Psoas muscle (tissue), 8 donors: Measurements from ENCODE around the gene FRAS1. TPM values are rescaled to one million over a fixed set of nuclear protein-coding genes. Genes with fewer than 3 reads are reported as not detected.

ENCODE experiments used
- ATAC-seq, 4 donors: fragments of 200-7000 bp; cut with Tn5 transposase; one replicate each; pipeline ENCODE4 v1.9.1; 2020; ENCODE audit warnings: moderate library complexity in 3 of 4, mild to moderate bottlenecking in 2 of 4
- DNase-seq, 2 donors: peaks; one replicate each; pipeline ENCODE4 v3.0.0-alpha.2; 2020
- H3K27ac ChIP-seq: fragments of 200-600 bp; one replicate; pipeline ENCODE4 v1.8.0; 2022
- H3K27me3 ChIP-seq, 3 donors: fragments of 200-600 bp in 1 of 3; one replicate each; pipeline versions ENCODE4 v1.6.1 to v1.8.0; 2013 to 2022; ENCODE audit warnings: low read length in 2 of 3, mild to moderate bottlenecking in 2 of 3, moderate library complexity in 1 of 3; ENCODE audit not compliant: insufficient read depth in 3 of 3
- H3K36me3 ChIP-seq, 2 donors: fragments of 200-600 bp in 1 of 2; one replicate each; pipeline versions ENCODE4 v1.6.1 to v1.8.0; 2013 to 2022; ENCODE audit warnings: low read depth in 1 of 2, mild to moderate bottlenecking in 1 of 2, moderate library complexity in 1 of 2; ENCODE audit not compliant: insufficient read depth in 1 of 2
- H3K4me1 ChIP-seq: fragments of 200-600 bp; one replicate; pipeline ENCODE4 v1.8.0; 2022
- H3K4me3 ChIP-seq: fragments of 200-600 bp; one replicate; pipeline ENCODE4 v1.8.0; 2022; ENCODE audit warnings: mild to moderate bottlenecking
- H3K9me3 ChIP-seq: fragments of 200-600 bp; one replicate; pipeline ENCODE4 v1.8.0; 2022
- CTCF ChIP-seq: fragments of 200-600 bp; IDR thresholded peaks from one replicate; pipeline ENCODE4 v1.8.0; 2022; ENCODE audit warnings: antibody characterized with exemption
- WGBS, 3 donors: extraction: QIAGEN DNeasy Blood & Tissue Kit; methylation state at CpG; one replicate each; pipeline versions ENCODE4 v1.1.6 to v1.1.7; 2013; 5-methylcytosine and 5-hydroxymethylcytosine counted together
- intact Hi-C, 2 donors: fragments of 100-400 bp; cut with DNase I; formaldehyde crosslinking; loops; one replicate each; pipeline versions ENCODE4 v1.11.0 to v1.14.2; 2022
- polyA plus RNA-seq, 3 donors: library from polyadenylated mRNA; stranded (reverse); fragments of 200-250 nt; gene quantifications; one replicate each; pipeline ENCODE4 v1.2.3, GENCODE V29; 2013
- total RNA-seq, 4 donors: library from RNA; stranded (reverse); fragmentation: NEBNext Ultra II Directional in 2 of 4; extraction: Animal tissue kit (Norgen Biotek cat#: 25700) in 2 of 4; gene quantifications; one replicate each; pipeline versions ENCODE4 v1.2.1 to v1.2.4, GENCODE V29; 2021 to 2023
- donor health status: healthy with polysubstance abuse.
- donor health status: DM: no; HTN: no; CAD: no; lungs with moderate emphysema.
- donor health status: Bipolar disorder and iron deficiency.
- donor health status: healthy.
- donor health status: DM: yes; HTN: yes; CAD: no.
- donor health status: DM: no; HTN: no; CAD: no.
- donor health status: DM: no; HTN: no; CAD: no.
- donor health status: DM: yes; HTN: yes; CAD: no.

FRAS1 gene
- total and polyA plus RNA-seq, 7 donors: 0.08 to 3.0 (median 0.42) TPM

DNA sequence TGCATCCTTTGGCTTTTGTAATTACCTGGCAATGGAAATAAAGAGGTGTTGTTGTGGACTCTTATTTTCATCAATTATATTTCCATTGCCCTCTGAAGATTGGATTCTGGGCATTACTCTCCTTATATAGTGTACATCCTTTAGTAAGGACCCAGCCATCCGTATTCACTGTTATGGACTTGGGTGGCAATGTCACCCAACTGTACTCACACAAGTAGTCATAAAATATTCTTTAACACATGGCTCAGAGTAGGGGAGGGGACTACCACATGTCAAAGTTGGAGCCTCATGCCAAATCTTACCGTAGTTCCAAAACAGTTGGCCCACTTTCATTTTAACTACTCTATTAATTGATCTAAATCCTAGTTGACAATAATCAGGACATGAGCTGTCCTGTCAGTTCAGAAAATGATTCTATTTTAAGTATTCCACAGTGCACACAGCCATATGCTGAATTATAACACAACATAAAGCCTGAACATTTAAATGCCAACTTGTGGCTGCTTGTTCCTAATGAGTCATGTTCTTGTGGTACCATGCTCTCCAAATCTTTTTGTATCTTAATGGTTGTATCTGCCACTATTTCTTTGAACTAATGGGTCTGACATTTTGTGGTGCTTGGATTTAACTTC, 4.9 kb downstream of the FRAS1 start:
- no peaks in the 10 kb centered on the region for H3K9me3 ChIP-seq
- no peak overlapping the region for H3K27ac ChIP-seq
- intact Hi-C loops: no loop called here
- H3K4me1 ChIP-seq: peaks cover 4% of the 10 kb centered on the region
- TF ChIP-seq CTCF: no peak
- DNase-seq (no peak), ATAC-seq (no peak)
- H3K27me3 ChIP-seq: no peaks in the 10 kb centered on the region
- no peaks in the 10 kb centered on the region for H3K36me3 ChIP-seq
- WGBS, 3 donors: 24 to 49% (median 48%) methylated on average over 2 of the region's 2 CpGs
- H3K4me3 ChIP-seq: no peak overlapping the region

DNA sequence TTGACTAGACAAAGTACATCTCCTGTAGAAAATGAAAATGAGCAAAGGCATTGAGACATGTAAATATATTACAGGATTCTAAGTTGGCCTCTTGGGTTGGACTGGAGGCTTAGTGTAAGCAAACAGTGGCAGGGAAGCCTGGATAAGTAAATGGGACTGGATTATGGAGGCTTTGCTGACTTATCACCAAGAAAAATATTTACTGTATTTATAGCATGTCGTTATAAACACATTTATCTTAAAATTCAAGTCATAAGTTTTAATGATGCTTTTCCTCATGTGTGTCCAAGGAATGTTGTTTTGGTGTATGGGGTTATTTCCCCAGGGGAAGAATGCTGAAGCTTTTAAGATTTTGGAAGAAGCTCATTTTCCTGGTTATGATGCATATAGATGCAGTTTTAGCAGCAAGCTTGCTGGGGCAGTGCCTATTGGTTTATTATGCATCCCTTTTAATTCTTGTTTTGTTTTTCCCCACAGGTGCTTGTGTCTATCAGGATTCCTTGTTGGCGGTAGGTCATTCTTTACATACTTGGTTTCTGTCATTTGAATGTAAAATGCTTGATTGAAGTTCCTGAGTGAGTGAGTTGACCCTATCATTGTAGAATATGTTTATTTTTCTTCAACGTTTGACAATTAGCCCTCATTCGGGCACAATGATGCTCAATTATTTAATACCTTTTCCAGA, 8.5 kb downstream of the FRAS1 start:
- no peaks in the 10 kb centered on the region for H3K36me3 ChIP-seq
- no peak for ATAC-seq
- WGBS, 3 donors: 44 to 59% (median 53%) methylated on average over 4 of the region's 4 CpGs
- no peak for TF ChIP-seq CTCF
- intact Hi-C loops: no loop called here
- peaks cover 9% of the 10 kb centered on the region for H3K4me1 ChIP-seq
- DNase-seq: no peak
- no peaks in the 10 kb centered on the region for H3K27me3 ChIP-seq
- no peak overlapping the region for H3K4me3 ChIP-seq
- no peak overlapping the region for H3K27ac ChIP-seq
- H3K9me3 ChIP-seq: no peaks in the 10 kb centered on the region

GRCh38 chr4:78068481-78068880, 11.4 kb downstream of the FRAS1 start:
- WGBS, 3 donors: 16 to 88% (median 38%) methylated on average over 1 of the region's 1 CpG
- H3K36me3 ChIP-seq: no peaks in the 10 kb centered on the region
- H3K4me3 ChIP-seq: no peak overlapping the region
- H3K4me1 ChIP-seq: peaks cover 9% of the 10 kb centered on the region
- no peaks in the 10 kb centered on the region for H3K9me3 ChIP-seq
- ATAC-seq (no peak), DNase-seq (no peak)
- intact Hi-C loops: no loop called here
- H3K27ac ChIP-seq: no peak overlapping the region
- TF ChIP-seq CTCF: no peak
- H3K27me3 ChIP-seq: no peaks in the 10 kb centered on the region

DNA sequence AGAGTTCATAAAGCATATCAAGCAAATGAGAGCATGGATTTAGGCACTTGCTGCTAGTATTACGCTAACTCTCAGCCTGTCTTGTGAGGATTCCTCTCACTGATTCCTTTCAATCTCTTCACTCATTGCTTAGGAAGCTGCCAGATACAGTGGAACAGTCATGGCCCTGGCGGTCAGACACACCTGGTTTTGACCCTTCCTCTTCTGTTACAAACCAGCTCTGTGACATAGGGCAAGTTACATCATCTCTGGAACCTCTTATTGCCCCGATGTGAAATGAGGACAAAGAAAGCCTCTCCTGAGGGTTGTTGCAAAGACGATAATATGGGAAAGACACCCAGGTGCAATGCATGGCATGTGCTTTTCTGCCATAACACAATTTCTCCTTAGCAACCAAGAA, 12.2 kb downstream of the FRAS1 start:
- 28 to 42% (median 31%) methylated on average over 4 of the region's 4 CpGs for WGBS, 3 donors
- H3K9me3 ChIP-seq: no peaks in the 10 kb centered on the region
- H3K27ac ChIP-seq: peak overlapping the region; percentile 70
- H3K4me3 ChIP-seq: peak overlapping the region; percentile 17
- ATAC-seq (peak; percentile 62 to 83 (median 72)), DNase-seq (no peak)
- intact Hi-C loops: no loop called here
- no peaks in the 10 kb centered on the region for H3K36me3 ChIP-seq
- H3K27me3 ChIP-seq: no peaks in the 10 kb centered on the region
- peaks cover 9% of the 10 kb centered on the region for H3K4me1 ChIP-seq
- TF ChIP-seq CTCF: no peak
